CD4-positive, alpha-beta T cell treated with Interleukin-17A for 4 hours (primary cell): ENCODE data around the gene SLC27A1.
"Not testable (repeated sequence)": the region's sequence is repeated elsewhere in the genome, so short reads cannot be mapped to it uniquely, and the experiment has no call there.

ENCODE experiments used
- DNase-seq: peaks from one replicate; pipeline ENCODE4 v3.0.0-alpha.2; 2020; ENCODE audit warnings: mixed read lengths

The SLC27A1 gene

GRCh38 chr19:17511724-17512573 lies 41.6 kb downstream of the SLC27A1 start:
- peak; percentile 92 for DNase-seq

GRCh38 chr19:17512574-17512939 lies 42.2 kb downstream of the SLC27A1 start:
- DNase-seq: no peak

- no peak for DNase-seq
These were observed 45.3 kb downstream of the SLC27A1 start for GRCh38 chr19:17515408-17516149.

- no peak for DNase-seq
These were observed 47.6 kb downstream of the SLC27A1 start for GRCh38 chr19:17517898-17518297.

GRCh38 chr19:17518654-17519053 lies 48.3 kb downstream of the SLC27A1 start:
- not testable (repeated sequence) for DNase-seq

GRCh38 chr19:17519967-17520366 lies 49.6 kb downstream of the SLC27A1 start:
- no peak for DNase-seq

- no peak for DNase-seq
These were observed 50.5 kb downstream of the SLC27A1 start for GRCh38 chr19:17520865-17521264.

GRCh38 chr19:17522988-17523872 lies 52.9 kb downstream of the SLC27A1 start:
- DNase-seq: peak; percentile 61

GRCh38 chr19:17524651-17525050 lies 54.3 kb downstream of the SLC27A1 start:
- no peak for DNase-seq

- DNase-seq: no peak
These were observed 54.8 kb downstream of the SLC27A1 start for GRCh38 chr19:17525141-17525540.

GRCh38 chr19:17526922-17527321 lies 56.6 kb downstream of the SLC27A1 start:
- no peak for DNase-seq

GRCh38 chr19:17527326-17527725 lies 57.0 kb downstream of the SLC27A1 start:
- no peak for DNase-seq

GRCh38 chr19:17528610-17529009 lies 58.3 kb downstream of the SLC27A1 start:
- no peak for DNase-seq

GRCh38 chr19:17529239-17530158 lies 59.2 kb downstream of the SLC27A1 start:
- no peak for DNase-seq

GRCh38 chr19:17530586-17530985 lies 60.3 kb downstream of the SLC27A1 start:
- no peak for DNase-seq

- DNase-seq: no peak
These were observed 61.8 kb downstream of the SLC27A1 start for GRCh38 chr19:17532116-17532515.

- DNase-seq: no peak
These were observed 62.2 kb downstream of the SLC27A1 start for GRCh38 chr19:17532557-17532956.

- no peak for DNase-seq
These were observed 64.4 kb downstream of the SLC27A1 start for GRCh38 chr19:17534767-17535166.

GRCh38 chr19:17536955-17537354 lies 66.6 kb downstream of the SLC27A1 start:
- no peak for DNase-seq

- DNase-seq: no peak
These were observed 68.4 kb downstream of the SLC27A1 start for GRCh38 chr19:17538684-17539237.

GRCh38 chr19:17539238-17540117 lies 69.2 kb downstream of the SLC27A1 start:
- peak; percentile 93 for DNase-seq
